ENCODE measurements around the gene SF3B3.

DNA sequence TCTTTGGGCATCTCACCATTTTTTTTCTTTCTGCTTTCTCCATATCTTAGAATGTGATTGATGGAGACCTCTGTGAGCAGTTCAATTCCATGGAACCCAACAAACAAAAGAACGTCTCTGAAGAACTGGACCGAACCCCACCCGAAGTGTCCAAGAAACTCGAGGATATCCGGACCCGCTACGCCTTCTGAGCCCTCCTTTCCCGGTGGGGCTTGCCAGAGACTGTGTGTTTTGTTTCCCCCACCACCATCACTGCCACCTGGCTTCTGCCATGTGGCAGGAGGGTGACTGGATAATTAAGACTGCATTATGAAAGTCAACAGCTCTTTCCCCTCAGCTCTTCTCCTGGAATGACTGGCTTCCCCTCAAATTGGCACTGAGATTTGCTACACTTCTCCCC lies 48.0 kb downstream of the SF3B3 start:
- TF ChIP-seq, protein P1, sequence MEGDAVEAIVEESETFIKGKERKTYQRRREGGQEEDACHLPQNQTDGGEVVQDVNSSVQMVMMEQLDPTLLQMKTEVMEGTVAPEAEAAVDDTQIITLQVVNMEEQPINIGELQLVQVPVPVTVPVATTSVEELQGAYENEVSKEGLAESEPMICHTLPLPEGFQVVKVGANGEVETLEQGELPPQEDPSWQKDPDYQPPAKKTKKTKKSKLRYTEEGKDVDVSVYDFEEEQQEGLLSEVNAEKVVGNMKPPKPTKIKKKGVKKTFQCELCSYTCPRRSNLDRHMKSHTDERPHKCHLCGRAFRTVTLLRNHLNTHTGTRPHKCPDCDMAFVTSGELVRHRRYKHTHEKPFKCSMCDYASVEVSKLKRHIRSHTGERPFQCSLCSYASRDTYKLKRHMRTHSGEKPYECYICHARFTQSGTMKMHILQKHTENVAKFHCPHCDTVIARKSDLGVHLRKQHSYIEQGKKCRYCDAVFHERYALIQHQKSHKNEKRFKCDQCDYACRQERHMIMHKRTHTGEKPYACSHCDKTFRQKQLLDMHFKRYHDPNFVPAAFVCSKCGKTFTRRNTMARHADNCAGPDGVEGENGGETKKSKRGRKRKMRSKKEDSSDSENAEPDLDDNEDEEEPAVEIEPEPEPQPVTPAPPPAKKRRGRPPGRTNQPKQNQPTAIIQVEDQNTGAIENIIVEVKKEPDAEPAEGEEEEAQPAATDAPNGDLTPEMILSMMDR (IDR thresholded peaks at IDR 0.05 in 2 of 3, conservative IDR thresholded peaks at IDR 0.05 in 1 of 3; ENCODE audit: borderline replicate concordance in 1 of 3, insufficient read depth in 1 of 3, low read depth in 2 of 3, low read length in 2 of 3): no peak
- no peak for TF ChIP-seq ZNF274 (IDR thresholded peaks at IDR 0.05; ENCODE audit: low read depth, low read length)
